AG09319 (cell line): ENCODE measurements around the gene RBKS.
"Not testable (repeated sequence)": the region's sequence is repeated elsewhere in the genome, so short reads cannot be mapped to it uniquely, and the experiment has no call there.

Source experiments
- DNase-seq: peaks from one replicate; pipeline ENCODE4 v3.0.0-alpha.2; 2010; ENCODE audit warnings: low read depth; ENCODE audit errors: extremely low read depth
- TF ChIP-seq, protein P1 (sequence below): IDR thresholded peaks from 2 replicates; pipeline ENCODE4 v1.5.1; 2011; ENCODE audit warnings: low read depth, mild to moderate bottlenecking, inconsistent platforms, low read length, moderate library complexity

RBKS gene

GRCh38 chr2:27871802-27872201, 18.4 kb downstream of the RBKS start:
- no peak for DNase-seq
- TF ChIP-seq, protein P1, sequence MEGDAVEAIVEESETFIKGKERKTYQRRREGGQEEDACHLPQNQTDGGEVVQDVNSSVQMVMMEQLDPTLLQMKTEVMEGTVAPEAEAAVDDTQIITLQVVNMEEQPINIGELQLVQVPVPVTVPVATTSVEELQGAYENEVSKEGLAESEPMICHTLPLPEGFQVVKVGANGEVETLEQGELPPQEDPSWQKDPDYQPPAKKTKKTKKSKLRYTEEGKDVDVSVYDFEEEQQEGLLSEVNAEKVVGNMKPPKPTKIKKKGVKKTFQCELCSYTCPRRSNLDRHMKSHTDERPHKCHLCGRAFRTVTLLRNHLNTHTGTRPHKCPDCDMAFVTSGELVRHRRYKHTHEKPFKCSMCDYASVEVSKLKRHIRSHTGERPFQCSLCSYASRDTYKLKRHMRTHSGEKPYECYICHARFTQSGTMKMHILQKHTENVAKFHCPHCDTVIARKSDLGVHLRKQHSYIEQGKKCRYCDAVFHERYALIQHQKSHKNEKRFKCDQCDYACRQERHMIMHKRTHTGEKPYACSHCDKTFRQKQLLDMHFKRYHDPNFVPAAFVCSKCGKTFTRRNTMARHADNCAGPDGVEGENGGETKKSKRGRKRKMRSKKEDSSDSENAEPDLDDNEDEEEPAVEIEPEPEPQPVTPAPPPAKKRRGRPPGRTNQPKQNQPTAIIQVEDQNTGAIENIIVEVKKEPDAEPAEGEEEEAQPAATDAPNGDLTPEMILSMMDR: no peak

- TF ChIP-seq, protein P1: no peak
- no peak for DNase-seq
These were observed 19.5 kb downstream of the RBKS start for GRCh38 chr2:27870724-27871123.

DNA sequence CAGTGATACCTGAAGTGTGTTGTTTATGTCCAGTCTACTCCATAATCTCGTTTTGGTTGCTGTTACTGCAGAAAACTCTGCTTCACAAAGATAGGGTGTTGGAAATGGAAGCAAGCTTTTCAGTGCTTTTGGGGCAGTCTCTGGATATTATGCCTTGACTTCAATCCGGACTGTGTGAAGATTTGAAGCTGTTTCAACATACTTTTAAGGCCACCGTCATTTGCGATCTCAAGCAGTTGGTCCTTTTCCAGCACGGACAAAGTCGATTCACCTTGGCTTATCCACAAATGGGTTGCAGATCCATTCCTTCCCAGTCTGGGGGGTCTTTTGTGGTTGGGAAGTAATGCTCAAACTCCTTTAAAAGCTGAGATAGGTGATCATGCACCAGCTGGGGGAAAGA, 20.4 kb downstream of the RBKS start:
- DNase-seq: no peak
- TF ChIP-seq, protein P1: no peak

DNA sequence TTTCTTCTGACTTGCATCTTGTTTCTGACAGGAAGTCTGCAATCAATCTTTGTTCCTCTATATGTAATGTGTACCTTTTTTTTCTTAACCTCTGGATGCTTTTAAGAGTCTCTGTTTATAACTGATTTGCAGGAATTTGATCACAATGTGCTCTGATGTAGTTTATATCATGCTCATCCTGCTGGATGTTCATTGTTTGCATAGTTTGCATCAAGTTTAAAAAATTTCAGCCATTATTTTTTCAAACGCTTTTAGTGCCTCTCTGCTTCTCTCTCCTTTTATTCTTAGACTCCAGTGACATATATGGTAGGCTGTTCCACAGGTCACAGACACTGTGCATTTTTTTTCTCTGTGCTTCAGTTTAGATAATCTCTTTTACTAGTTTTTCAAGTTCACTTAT, 23.9 kb downstream of the RBKS start:
- TF ChIP-seq, protein P1: no peak
- no peak for DNase-seq

- not testable (repeated sequence) for DNase-seq
These were observed 26.2 kb downstream of the RBKS start for GRCh38 chr2:27863955-27864354.

- DNase-seq: no peak
- TF ChIP-seq, protein P1: no peak
These were observed 27.0 kb downstream of the RBKS start for GRCh38 chr2:27863146-27863545.

DNA sequence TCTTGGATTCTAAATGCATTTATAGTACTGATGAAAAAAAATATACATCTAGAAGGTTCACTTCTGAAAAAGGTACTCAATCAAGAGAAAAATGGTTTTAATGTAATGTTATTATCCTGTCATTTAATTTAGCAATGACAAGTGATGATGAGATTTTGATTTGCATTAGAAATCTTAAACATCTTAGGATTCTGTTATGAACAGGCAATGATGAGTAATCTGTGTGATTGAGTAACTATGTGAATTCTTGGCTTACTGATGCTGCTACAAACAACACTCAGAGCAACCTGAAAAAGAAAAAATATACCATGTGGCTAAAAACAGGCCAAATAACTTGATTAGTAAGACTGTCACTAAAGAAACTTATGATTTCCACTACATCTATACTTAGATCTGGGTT, 30.1 kb downstream of the RBKS start:
- TF ChIP-seq, protein P1: no peak
- DNase-seq: peak; percentile 37

- TF ChIP-seq, protein P1: no peak
These were observed 32.6 kb downstream of the RBKS start for GRCh38 chr2:27857417-27858172.

More at GRCh38 chr2:27857417-27858172, 32.6 kb downstream of the RBKS start:
- DNase-seq: no peak
